GM21447 (cell line): ENCODE results near the gene PPP2R5D.
"Not testable (repeated sequence)": the region's sequence is repeated elsewhere in the genome, so short reads cannot be mapped to it uniquely, and the experiment has no call there.

ENCODE experiments used
- ATAC-seq: cut with Tn5 transposase; IDR thresholded peaks from one replicate; pipeline ENCODE4 v1.9.1; 2021; ENCODE audit not compliant: unreplicated experiment

The PPP2R5D gene

DNA sequence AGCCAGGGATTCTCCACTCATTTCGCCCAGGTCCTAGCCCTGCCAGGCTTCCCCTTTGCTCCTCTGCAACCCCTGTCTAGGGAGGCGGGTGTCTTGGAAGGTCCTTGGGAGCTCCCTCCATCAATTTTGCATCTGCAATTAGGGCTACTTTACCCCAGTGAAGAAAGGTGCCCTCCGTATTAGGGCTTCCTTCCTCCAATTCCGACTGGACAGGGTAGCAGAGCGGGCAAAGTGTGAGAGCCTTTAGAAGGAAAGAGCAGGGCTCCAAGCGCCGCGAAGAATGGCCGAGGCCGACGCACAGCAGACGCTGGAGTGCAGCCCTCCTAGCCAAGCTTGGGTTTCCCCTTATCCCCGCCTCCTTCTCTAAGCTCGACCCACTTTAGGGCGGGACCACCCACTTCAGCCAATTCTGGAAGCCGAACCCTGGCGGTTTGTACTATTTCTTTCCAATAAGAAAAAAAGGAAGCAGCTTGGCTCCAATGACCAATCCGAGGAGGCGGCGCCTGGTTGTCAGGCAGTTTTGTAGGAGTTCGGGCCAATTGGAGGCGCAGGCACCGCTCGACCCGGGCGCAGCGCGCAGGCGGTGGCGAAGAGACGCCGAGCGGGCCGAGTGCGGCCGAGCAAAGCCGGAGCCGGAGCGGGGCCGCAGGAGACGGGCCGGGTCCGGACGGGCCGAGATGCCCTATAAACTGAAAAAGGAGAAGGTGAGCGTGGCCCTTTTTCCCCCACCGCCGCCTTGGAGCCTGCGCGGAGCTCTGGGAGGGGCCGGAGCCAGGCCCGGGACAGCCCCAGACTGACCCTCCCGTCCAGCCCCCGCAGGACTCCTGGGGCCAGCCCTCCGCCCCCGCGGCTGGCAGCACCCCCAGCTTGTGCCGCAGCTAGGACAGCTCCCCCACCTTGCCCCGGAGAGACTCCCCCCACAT lies at the start of gene PPP2R5D:
Gene PPP2R5D, plus strand, starts transcription at position 570 of the 923 bp plus-strand sequence. Its CDS starts 108 bp downstream, at position 678.
- peak; percentile 97 for ATAC-seq

DNA sequence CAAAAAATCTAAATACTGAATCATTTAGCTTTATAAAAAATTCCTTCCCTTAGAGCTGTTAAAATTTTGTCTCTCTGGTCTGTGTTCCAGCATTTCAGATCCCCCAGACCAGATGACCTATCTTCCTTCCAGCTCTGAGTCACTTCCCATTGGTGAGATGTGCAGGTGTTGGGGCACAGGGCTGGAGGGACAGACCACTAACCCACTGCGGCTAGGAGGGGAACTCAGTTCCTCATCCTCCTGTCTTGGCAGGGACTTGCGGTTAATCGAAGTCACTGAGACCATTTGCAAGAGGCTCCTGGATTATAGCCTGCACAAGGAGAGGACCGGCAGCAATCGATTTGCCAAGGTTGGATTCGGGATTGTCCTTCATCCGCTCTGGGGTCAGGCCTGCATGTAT lies 49.0 kb upstream of the PPP2R5D start:
- ATAC-seq = no peak

- ATAC-seq = no peak
Measured at GRCh38 chr6:42936398-42936797, 48.0 kb upstream of the PPP2R5D start.

DNA sequence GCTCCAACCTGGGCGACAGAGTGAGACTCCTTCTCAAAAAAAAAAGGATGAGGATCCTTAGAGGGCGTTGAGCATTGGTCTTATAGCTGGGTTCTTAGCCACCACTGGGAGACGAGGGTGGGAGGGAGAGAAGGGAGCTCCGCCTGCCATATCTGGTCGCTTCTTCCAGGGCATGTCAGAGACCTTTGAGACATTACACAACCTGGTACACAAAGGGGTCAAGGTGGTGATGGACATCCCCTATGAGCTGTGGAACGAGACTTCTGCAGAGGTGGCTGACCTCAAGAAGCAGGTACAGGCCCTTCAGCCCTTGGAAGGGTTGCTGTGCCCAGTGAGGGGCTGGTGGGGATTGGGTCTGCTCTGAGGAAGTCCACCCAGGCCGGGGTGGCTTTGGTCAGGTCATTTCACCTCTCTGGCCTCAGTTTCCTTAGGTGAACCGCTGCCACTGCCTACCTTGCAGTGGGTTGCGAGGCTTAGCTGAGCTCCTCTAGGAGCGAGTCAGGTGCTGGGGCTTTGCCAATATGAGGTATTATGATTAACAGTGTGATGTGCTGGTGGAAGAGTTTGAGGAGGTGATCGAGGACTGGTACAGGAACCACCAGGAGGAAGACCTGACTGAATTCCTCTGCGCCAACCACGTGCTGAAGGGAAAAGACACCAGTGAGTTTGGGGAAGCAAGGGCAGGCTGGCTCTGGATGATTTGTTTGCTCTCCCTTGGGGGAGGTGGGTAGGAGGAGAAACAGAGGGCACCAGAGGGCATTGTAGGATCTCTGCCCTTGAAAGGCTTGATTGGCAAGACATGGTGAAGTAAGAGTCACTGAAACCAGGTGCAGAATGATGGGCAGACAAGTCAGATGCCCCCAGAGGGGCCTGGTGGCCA lies 46.6 kb upstream of the PPP2R5D start:
- ATAC-seq = no peak

GRCh38 chr6:42938428-42938796 lies 46.0 kb upstream of the PPP2R5D start:
- ATAC-seq = no peak

- no peak for ATAC-seq
Measured at GRCh38 chr6:42938987-42939809, 45.2 kb upstream of the PPP2R5D start.

- no peak for ATAC-seq
Measured at GRCh38 chr6:42939810-42940167, 44.6 kb upstream of the PPP2R5D start.

GRCh38 chr6:42940493-42941045 lies 43.8 kb upstream of the PPP2R5D start:
- ATAC-seq = no peak

GRCh38 chr6:42941356-42941755 lies 43.0 kb upstream of the PPP2R5D start:
- not testable (repeated sequence) for ATAC-seq

DNA sequence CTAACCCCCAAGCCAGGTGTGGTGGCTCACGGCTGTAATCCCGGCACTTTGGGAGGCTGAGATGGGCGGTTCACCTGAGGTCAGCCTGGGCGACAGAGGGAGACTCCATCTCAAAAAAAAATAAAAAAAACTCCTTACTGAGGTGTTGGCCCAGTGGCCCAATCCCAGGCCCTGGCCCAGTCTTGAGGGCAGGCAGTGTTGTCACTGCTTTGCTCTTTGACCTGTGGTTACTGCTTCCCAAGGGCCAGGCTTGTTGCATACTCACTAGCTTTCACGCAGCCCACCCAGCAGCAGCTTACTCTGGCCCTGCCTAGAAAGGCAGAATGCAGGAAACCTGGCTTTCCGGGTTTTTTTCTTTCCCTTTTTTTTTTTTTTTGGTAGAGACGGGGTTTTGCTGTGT lies 41.9 kb upstream of the PPP2R5D start:
- no peak for ATAC-seq

DNA sequence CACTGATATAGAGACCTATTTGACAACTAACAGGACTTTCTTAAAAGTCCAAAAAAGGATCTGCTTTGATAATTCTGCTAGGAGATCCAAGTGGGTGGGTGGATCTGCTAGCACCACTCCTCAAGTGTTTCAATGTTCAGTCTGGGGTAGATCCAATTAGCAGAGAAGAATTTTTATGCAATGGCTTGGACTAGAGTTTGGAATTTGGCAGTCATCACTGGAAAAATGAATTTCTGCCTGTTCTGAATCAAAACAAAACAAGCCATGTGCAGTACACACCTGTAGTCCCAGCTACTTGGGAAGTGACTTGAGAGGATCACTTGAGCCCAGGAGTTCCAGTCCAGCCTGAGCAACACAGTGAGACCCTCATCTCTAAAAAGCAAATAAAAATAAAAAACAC lies 36.4 kb upstream of the PPP2R5D start:
- no peak for ATAC-seq

- no peak for ATAC-seq
Measured at GRCh38 chr6:42952389-42952788, 32.0 kb upstream of the PPP2R5D start.

DNA sequence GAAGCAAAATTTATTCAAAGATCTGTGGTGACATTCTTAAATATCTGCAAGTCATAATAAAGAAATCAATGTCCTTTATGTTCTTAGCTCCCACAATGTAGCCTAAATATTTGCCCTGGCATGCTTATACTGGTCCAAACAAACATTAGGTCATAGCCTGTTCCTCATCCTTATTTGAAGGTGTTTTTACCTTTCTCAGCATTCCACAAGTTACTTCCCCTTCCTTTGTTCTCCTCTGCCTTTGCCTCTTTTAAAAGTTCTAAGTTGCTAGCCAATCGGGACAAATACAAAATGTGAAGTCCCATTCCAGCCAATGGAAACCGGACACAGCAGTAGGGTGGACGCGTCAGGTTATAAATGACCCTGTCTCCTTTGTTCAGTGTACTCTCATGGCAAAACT lies 30.0 kb upstream of the PPP2R5D start:
- ATAC-seq = not testable (repeated sequence)

DNA sequence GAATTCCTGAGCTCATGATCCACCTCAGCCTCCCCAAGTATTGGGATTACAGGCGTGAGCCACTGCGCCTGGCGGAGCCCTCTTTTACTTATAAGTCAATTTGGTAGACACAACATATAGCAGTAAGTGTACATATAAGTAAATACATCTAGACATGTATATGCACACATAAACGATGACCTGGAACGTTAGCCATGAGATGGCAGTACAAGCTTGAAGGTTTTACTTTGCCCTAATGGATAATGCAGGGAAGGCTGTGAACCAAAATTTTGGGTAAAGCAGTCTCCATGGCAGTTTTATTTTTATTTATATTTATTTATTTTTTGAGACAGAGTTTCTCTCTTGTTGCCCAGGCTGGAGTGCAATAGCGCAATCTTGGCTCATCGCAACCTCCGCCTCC lies 26.2 kb upstream of the PPP2R5D start:
- no peak for ATAC-seq

GRCh38 chr6:42959917-42960242 lies 24.5 kb upstream of the PPP2R5D start:
- ATAC-seq = no peak

- no peak for ATAC-seq
Measured at GRCh38 chr6:42960243-42961019, 23.9 kb upstream of the PPP2R5D start, which contains the start of gene GNMT. TSS of gene GNMT (plus strand) at chr6:42960754. CDS start at chr6:42960768, 14 bp downstream.

DNA sequence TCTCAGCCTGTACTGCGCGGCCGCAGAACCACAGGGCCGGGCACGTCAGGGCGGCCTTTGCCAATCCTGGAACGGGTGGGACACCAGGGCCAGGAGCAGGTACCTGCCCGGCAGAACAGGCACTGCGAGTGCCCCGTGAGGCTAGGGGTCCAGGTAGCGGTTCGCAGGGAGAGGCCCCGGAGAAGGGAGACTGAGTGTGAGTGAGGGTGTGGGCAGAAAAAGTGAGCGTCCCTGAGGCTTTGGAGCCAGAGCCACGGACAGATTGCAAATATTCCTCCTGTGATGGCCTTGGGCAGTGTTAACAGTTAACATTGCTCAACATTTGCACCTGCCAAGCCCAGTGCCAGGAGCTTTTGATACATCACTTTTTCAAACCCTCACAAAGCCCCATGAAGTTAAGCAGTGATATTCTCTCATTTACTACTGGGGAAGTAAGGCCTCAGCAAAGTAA lies 23.3 kb upstream of the PPP2R5D start:
- ATAC-seq = no peak

DNA sequence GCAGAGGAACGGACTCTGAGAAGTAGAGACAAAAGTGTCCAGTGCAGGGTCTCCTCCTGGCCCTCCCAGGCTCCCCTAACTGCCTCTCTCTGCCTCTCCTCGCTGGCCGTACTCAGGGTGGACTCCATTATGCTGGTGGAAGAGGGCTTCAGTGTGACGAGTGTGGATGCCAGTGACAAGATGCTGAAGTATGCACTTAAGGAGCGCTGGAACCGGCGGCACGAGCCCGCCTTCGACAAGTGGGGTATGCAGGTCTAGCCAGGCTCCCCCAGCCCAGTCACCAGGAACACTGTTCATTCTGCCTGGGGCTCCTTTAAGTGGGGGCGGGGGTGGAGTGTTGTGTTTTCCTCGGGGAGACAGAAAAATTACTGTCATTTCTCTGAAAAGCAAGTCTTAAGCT lies 22.3 kb upstream of the PPP2R5D start:
- ATAC-seq = no peak

DNA sequence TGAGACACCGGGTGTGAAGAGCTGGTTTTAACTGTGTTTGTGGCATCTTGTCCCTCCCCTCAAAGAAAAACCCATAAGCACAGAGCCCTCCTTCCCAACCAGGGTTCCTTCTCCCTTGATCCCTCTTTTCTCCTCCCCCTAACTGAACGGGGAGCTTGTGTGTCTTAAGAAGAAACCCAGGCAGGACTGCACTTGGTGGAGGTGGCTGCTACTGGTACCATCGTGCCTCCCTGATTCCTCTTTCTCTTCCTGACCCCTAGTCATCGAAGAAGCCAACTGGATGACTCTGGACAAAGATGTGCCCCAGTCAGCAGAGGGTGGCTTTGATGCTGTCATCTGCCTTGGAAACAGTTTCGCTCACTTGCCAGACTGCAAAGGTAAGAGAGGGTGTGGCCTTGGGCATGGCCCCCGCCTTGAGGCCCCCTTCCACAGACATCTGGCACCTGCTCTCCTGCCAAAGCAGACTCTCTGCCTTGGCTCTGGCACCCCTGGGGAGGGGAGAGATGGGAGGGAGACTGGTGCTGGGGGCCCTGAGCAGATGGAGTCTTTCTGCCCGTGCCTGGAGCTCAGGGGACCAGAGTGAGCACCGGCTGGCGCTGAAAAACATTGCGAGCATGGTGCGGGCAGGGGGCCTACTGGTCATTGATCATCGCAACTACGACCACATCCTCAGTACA lies 21.7 kb upstream of the PPP2R5D start:
- no peak for ATAC-seq
